Fibroblast of peridontal ligament (primary cell): ENCODE data around the gene ZBED2.
"Not testable (repeated sequence)": the region's sequence is repeated elsewhere in the genome, so short reads cannot be mapped to it uniquely, and the experiment has no call there.

Experiments used
- DNase-seq: peaks from one replicate; pipeline ENCODE4 v3.0.0-alpha.2; 2010; ENCODE audit errors: extremely low read depth

The ZBED2 gene

DNA sequence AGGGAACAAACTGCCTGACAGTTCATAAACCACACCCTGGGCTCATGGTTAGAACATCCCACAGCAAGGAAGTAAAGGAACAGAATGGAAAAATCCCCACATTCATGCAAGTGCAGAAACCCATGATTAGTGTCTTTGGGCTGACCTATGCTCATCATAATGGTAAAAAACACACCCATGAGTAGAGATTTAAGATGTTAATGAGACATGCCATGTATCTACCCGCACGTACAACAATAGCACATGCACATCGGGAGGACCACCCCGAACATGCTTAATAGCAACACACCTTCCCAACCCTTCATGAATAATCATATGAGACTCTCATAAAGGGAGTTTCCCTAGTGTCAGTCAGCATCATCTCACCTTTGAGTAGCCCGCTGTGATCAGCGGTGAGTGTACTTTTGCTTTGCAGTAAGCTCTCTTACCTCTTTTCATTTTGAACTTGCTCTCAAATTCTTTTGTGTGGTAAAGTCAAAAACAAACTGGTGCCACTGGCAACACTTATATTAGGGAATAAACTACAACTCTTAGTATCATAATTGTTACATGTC, 23.2 kb downstream of the ZBED2 start:
- DNase-seq: no peak

GRCh38 chr3:111571282-111571681, 23.9 kb downstream of the ZBED2 start:
- no peak for DNase-seq

- DNase-seq: no peak
Measured at GRCh38 chr3:111570404-111571030, 24.6 kb downstream of the ZBED2 start.

GRCh38 chr3:111568911-111569310, 26.2 kb downstream of the ZBED2 start:
- DNase-seq: no peak

DNA sequence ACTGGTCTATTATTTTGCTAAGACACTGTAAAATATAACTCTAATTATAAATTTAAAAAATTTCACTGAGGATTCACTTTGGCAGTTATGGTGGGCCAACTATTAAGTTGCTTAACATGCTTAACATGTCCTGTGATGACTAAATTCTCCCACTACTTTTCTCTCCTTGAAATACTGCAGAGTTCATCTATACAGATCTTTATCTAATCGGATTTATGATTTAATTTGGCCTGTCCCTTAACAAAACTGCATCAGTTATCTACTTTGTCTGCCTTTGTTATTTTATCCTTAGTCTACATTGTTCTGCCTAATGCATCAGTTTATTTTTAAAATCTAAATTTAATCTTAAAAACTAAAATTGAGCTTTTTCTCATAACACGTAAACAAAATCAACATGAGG, 26.8 kb downstream of the ZBED2 start:
- no peak for DNase-seq

GRCh38 chr3:111566844-111567243, 28.3 kb downstream of the ZBED2 start:
- no peak for DNase-seq

- DNase-seq: not testable (repeated sequence)
Measured at GRCh38 chr3:111561902-111562301, 33.2 kb downstream of the ZBED2 start.

- DNase-seq: no peak
Measured at GRCh38 chr3:111548756-111549155, 46.4 kb downstream of the ZBED2 start.

GRCh38 chr3:111548092-111548491, 47.1 kb downstream of the ZBED2 start:
- DNase-seq: no peak

GRCh38 chr3:111547631-111548030, 47.5 kb downstream of the ZBED2 start:
- no peak for DNase-seq

DNA sequence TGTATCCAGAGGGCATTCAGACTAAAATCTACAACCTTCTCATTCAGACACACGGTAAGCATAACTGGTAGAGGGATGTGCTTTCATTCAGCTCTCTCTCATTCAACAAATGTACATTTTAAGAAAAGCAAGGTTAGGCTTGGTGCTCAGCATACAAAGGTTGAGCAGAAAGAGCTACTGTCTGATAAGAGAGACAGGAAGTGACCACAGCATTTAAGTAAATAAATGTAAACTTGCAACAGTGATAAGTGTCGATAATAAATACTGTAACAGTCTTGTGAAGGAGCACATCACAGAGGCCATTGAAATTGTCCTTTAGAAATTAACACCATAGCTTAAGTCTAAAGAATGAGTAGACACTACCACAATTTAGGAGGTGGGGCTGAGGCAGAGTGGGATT, 49.8 kb downstream of the ZBED2 start:
- DNase-seq: no peak
